GM06990 (cell line): Measurements from ENCODE around the gene ALPL.

Experiments
- DNase-seq: peaks from one replicate; pipeline ENCODE4 v3.0.0-alpha.2; 2011; ENCODE audit not compliant: insufficient read length; ENCODE audit errors: extremely low read depth
- H3K27me3 ChIP-seq: replicated peaks from 2 replicates; pipeline ENCODE4 v1.6.0; 2011; ENCODE audit warnings: low read length; ENCODE audit not compliant: control insufficient read depth, insufficient read depth
- H3K36me3 ChIP-seq: 2 replicates; pipeline ENCODE4 v1.5.1; 2011; ENCODE audit warnings: low read length; ENCODE audit not compliant: control insufficient read depth, insufficient read depth
- H3K4me3 ChIP-seq: replicated peaks from 2 replicates; pipeline ENCODE4 v1.5.1; 2011; ENCODE audit warnings: low read depth, mild to moderate bottlenecking, control low read depth, low read length
- CTCF ChIP-seq: IDR thresholded peaks from 2 replicates; pipeline ENCODE4 v1.5.1; 2011; ENCODE audit warnings: low read length, control low read depth, mild to moderate bottlenecking, inconsistent platforms; ENCODE audit not compliant: insufficient read depth, poor library complexity, severe bottlenecking

The ALPL gene

DNA sequence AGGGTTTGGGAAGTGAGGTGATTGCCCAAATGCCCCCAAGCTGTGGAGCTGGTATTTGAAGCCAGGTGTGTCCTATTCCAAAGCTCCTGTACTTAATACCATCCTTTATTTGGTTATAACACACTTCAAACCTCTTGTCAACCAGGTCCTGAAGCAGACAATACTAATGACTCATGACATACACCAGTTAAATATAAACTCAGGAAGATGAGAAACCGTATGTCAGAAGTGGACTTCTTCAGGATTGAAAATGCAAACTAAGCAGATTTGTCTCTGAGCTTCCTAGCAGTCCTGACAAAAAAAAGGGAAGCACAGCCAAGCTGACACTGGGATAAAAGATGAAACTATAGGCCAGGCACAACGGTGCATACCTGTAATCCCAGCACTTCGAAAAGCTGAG, 70.6 kb downstream of the ALPL start:
- no peaks in the 10 kb centered on the region for H3K36me3 ChIP-seq
- no peak overlapping the region for H3K4me3 ChIP-seq
- H3K27me3 ChIP-seq, result no peaks in the 10 kb centered on the region; the same call in 1 of the 2 replicates
- no peak for TF ChIP-seq CTCF
- no peak for DNase-seq

DNA sequence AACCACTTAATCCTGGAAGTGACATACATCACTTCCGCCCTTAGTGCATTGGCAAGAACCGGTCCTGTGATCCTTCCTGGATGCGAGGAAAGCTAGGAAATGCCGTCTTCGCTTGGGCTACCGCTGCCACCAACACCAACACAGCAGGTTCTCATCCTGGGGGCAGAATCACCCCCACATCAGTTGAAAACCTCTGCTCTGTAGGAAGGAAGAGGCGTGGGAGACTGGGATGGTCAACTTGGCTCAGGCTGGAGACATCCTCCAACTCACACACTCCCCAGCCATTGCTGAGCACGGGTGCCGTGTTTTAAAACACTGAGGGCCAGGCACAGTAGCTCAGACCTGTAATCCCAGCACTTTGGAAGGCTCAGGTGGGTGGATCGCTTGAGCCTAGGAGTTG, 74.9 kb downstream of the ALPL start:
- no peak for TF ChIP-seq CTCF
- DNase-seq, result no peak
- Histone ChIP-seq H3K4me3 (no peak overlapping the region), H3K36me3 (no peaks in the 10 kb centered on the region), H3K27me3 (no peaks in the 10 kb centered on the region; the same call in 1 of the 2 replicates)

GRCh38 chr1:21585037-21585436, 75.8 kb downstream of the ALPL start:
- Histone ChIP-seq H3K4me3 (no peak overlapping the region), H3K27me3 (peaks cover 2% of the 10 kb centered on the region; the same call in 1 of the 2 replicates)
- no peak for TF ChIP-seq CTCF

GRCh38 chr1:21586222-21586621, 77.0 kb downstream of the ALPL start:
- peaks cover 2% of the 10 kb centered on the region; the same call in 1 of the 2 replicates for H3K27me3 ChIP-seq
- H3K4me3 ChIP-seq, result no peak overlapping the region
- no peak for TF ChIP-seq CTCF
- DNase-seq, result no peak
- no peaks in the 10 kb centered on the region for H3K36me3 ChIP-seq

More at GRCh38 chr1:21585037-21585436, 75.8 kb downstream of the ALPL start:
- DNase-seq, result no peak
- H3K36me3 ChIP-seq, result no peaks in the 10 kb centered on the region

GRCh38 chr1:21586846-21587601, 77.8 kb downstream of the ALPL start:
- DNase-seq, result no peak
- Histone ChIP-seq H3K4me3 (no peak overlapping the region), H3K36me3 (no peaks in the 10 kb centered on the region), H3K27me3 (peaks cover 2% of the 10 kb centered on the region; the same call in 1 of the 2 replicates)
- no peak for TF ChIP-seq CTCF
